SK-N-MC (cell line): Measurements from ENCODE around the gene IGIP.
"Not testable (repeated sequence)": the region's sequence is repeated elsewhere in the genome, so short reads cannot be mapped to it uniquely, and the experiment has no call there.

ENCODE experiments used
- EZH2 ChIP-seq: fragments of 200-600 bp; sonication (generic); IDR thresholded peaks from one replicate; pipeline ENCODE4 v1.6.1; 2017; ENCODE audit warnings: antibody characterized with exemption
- FOXP2 ChIP-seq: optimal IDR thresholded peaks from 2 replicates; pipeline ENCODE3; 2011; ENCODE audit warnings: mild to moderate bottlenecking, moderate library complexity; ENCODE audit not compliant: insufficient read depth; ENCODE audit errors: extremely low read length, control extremely low read depth
- POLR2AphosphoS5 ChIP-seq: IDR thresholded peaks from 2 replicates; pipeline ENCODE4 v1.6.1; 2012; ENCODE audit warnings: mild to moderate bottlenecking, low read depth, low read length, borderline replicate concordance

- not testable (repeated sequence) for TF ChIP-seq POLR2AphosphoS5, EZH2, FOXP2
Observed at GRCh38 chr5:140154710-140155381, 29.1 kb downstream of the IGIP start.
